AG10803 (cell line): Measurements from ENCODE around the gene BICRA.

ENCODE experiments used
- DNase-seq: peaks from one replicate; pipeline ENCODE4 v3.0.0; 2010; ENCODE audit warnings: low read depth
- H3K4me3 ChIP-seq: 2 replicates; pipeline ENCODE4 v1.5.1; 2011; ENCODE audit warnings: mild to moderate bottlenecking, low read length, control low read depth
- CTCF ChIP-seq: conservative IDR thresholded peaks from 2 replicates; pipeline ENCODE4 v1.5.1; 2011; ENCODE audit warnings: mild to moderate bottlenecking, low read length, control low read depth, inconsistent platforms

The BICRA gene

GRCh38 chr19:47644199-47644598 is 35.3 kb downstream of the BICRA start:
- DNase-seq, result no peak
- TF ChIP-seq CTCF, result no peak
- no peak overlapping the region for H3K4me3 ChIP-seq

- H3K4me3 ChIP-seq, result no peak overlapping the region
- no peak for TF ChIP-seq CTCF
- DNase-seq, result no peak
Measured at GRCh38 chr19:47644743-47645482, 36.0 kb downstream of the BICRA start.

- H3K4me3 ChIP-seq, result no peak overlapping the region
- DNase-seq, result no peak
- no peak for TF ChIP-seq CTCF
Measured at GRCh38 chr19:47646924-47647323, 38.0 kb downstream of the BICRA start.

GRCh38 chr19:47649588-47649987 is 40.7 kb downstream of the BICRA start:
- no peak for DNase-seq
- TF ChIP-seq CTCF, result no peak
- no peak overlapping the region for H3K4me3 ChIP-seq

GRCh38 chr19:47650700-47651099 is 41.8 kb downstream of the BICRA start:
- H3K4me3 ChIP-seq, result no peak overlapping the region
- DNase-seq, result no peak
- TF ChIP-seq CTCF, result no peak

DNA sequence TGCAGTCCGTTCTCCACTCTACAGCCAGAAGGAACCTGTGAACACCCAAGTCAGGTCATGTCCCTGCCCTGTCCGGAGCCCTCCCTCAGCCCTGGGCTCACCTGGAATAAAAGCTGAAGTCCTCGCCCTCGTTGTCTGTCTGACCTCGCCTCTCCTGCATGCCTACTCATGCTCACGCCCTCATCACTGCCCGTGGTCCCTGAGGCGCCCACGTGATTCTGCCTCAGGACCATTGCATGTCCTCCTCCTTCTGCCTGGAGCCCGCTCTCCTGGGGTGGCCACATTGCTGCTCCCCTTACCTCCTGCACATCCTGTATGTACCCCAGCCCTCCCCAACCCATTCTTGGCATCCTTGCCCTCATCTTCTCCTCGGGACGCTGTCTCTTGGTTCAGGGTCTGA is 42.2 kb downstream of the BICRA start:
- DNase-seq, result no peak
- H3K4me3 ChIP-seq, result no peak overlapping the region
- no peak for TF ChIP-seq CTCF

- DNase-seq, result no peak
- TF ChIP-seq CTCF, result no peak
- no peak overlapping the region for H3K4me3 ChIP-seq
Measured at GRCh38 chr19:47651691-47652090, 42.8 kb downstream of the BICRA start.
